ENCODE results near the gene ST3GAL2.

- TF ChIP-seq CTCF (IDR thresholded peaks at IDR 0.05; ENCODE audit: extremely low read depth in 1 of 2, insufficient read depth in 1 of 2, low read depth in 1 of 2, low read length in 2 of 2) (no peak), POLR2A (IDR thresholded peaks at IDR 0.05; ENCODE audit: low read depth, low read length) (no peak), EZH2 (IDR thresholded peaks at IDR 0.05; ENCODE audit: borderline replicate concordance, low read depth, low read length, severe bottlenecking) (no peak), MYC (IDR thresholded peaks at IDR 0.05; ENCODE audit: low read depth, low read length) (no peak), POLR2AphosphoS5 (IDR thresholded peaks at IDR 0.05; ENCODE audit: insufficient read depth, low read depth, low read length) (no peak), JUN (IDR thresholded peaks at IDR 0.05; ENCODE audit: borderline replicate concordance, insufficient read depth, insufficient read length, low read depth) (no peak), GATA2 (IDR thresholded peaks at IDR 0.05; ENCODE audit: insufficient read depth, insufficient read length, low read depth, low read length) (no peak)
- TF ChIP-seq, protein P1, sequence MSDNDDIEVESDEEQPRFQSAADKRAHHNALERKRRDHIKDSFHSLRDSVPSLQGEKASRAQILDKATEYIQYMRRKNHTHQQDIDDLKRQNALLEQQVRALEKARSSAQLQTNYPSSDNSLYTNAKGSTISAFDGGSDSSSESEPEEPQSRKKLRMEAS (IDR thresholded peaks at IDR 0.05; ENCODE audit: insufficient read depth, insufficient read length), result no peak
Measured at GRCh38 chr16:70441406-70441990, 2.6 kb upstream of the ST3GAL2 start.

All from endothelial cell of umbilical vein (primary cell).